Testis (tissue), 2 donors: Measurements from ENCODE around the gene CIB4.

Experiments
- POLR2A ChIP-seq: fragments of 450-650 bp; IDR thresholded peaks from one replicate; pipeline ENCODE4 v1.6.1; 2017; ENCODE audit warnings: antibody characterized with exemption, mild to moderate bottlenecking, moderate library complexity
- TF ChIP-seq, protein P1 (sequence below), 3 experiments: fragments of 450-650 bp in 2 of 3; fragments of 200-600 bp in 1 of 3; sonication (generic) in 1 of 3; IDR thresholded peaks; one replicate each; pipeline ENCODE4 v1.5.1; 2016 to 2019; ENCODE audit warnings: antibody characterized with exemption in 3 of 3, mild to moderate bottlenecking in 2 of 3, moderate library complexity in 1 of 3

DNA sequence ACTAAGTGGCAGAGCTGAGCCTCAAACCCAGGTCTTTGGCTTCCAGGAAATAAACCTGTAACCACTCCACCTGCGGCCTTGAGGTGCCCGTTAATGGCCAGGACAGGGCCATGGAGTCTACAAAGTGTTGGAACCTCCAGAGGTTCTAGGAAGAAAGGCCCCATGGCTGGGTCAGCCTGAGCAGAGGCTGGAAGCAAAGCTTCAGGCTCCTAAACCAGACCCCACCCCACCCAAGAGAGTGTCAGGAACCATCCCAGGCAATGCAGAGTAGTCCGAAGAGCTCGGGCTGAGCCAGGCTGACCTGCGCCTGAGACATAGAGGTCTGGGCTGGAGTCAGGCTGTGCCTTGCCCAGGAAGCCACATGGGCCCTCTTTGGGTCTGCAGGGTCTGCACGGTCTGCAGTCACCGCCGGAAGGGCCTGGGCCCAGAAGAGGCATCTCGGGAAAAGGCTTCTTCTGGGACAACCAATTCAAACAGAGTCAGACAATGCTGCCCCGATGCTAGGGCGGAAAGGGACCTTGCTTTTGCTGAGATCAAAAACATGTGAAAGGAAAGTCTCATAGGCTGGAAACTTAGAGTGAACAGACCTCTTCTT lies 6.4 kb downstream of the CIB4 start:
- TF ChIP-seq, protein P1, sequence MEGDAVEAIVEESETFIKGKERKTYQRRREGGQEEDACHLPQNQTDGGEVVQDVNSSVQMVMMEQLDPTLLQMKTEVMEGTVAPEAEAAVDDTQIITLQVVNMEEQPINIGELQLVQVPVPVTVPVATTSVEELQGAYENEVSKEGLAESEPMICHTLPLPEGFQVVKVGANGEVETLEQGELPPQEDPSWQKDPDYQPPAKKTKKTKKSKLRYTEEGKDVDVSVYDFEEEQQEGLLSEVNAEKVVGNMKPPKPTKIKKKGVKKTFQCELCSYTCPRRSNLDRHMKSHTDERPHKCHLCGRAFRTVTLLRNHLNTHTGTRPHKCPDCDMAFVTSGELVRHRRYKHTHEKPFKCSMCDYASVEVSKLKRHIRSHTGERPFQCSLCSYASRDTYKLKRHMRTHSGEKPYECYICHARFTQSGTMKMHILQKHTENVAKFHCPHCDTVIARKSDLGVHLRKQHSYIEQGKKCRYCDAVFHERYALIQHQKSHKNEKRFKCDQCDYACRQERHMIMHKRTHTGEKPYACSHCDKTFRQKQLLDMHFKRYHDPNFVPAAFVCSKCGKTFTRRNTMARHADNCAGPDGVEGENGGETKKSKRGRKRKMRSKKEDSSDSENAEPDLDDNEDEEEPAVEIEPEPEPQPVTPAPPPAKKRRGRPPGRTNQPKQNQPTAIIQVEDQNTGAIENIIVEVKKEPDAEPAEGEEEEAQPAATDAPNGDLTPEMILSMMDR (IDR thresholded peaks at IDR 0.05), result no peak
- no peak for TF ChIP-seq POLR2A
